ENCODE results near the gene TAF4.
"Not testable (repeated sequence)": the region's sequence is repeated elsewhere in the genome, so short reads cannot be mapped to it uniquely, and the experiment has no call there.

TAF4 gene

DNA sequence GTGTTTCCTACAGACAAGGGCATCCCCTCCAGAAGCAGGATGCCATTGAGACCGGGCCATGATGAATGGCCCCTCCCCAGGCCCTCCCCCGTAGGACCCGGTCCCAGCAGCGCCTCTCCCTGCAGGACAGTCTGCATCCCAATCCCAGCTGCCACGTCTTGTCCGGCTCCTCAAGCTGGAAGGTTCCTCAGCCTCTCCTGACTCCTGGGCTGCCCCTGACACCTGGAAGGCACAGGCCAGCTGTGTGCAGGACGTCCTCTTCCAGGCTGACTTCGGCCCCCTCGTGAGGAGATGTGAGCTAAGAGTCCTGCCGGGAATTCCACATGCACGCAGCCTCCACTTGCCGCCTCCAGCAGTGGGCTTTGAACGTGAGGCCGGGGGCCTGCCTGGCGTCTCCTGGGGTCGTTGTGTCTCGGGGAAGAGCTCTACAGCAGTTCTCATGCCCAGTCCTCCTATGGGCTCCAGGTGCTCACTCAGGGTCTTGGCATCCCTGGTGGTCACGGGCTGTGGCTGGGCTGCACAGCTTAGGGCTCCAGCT is 64.4 kb downstream of the TAF4 start:
- DNase-seq: no peak

DNA sequence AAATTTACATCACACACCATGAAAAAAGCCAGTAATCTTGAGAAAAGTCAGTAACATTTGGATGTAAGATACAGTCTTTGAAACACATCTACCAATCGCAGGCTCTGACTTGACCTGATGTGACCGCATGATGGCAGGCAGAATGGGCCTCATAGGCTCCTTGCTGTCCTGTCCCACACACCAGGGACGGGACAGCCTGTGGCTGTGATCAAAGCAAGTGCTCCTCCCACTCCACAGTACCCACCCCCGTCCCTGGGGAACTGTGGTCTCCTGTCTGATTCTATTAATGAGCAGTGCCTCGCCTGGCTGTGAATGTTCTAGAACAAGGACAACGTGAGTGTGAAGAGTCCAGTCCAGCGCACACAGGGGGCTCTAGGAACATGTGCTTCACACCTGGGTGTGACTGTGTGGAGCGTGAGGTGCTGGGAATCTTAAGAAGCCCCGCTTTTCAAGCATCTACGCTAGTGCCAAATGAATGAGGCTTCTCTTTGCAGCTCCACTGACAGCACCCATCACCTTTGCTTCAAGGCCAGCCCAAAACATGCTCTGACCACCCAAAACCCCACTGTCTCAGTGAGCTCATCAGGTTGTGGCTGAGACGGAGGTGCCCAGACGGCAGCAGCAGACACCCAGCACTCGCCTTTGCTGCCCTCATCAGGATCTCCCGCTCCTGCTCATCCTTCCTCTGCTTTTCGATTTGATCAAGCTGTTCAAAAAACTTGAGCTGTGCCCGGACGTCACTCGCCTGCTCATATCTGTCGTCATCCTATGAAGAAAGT is 67.1 kb downstream of the TAF4 start:
- no peak for DNase-seq

DNA sequence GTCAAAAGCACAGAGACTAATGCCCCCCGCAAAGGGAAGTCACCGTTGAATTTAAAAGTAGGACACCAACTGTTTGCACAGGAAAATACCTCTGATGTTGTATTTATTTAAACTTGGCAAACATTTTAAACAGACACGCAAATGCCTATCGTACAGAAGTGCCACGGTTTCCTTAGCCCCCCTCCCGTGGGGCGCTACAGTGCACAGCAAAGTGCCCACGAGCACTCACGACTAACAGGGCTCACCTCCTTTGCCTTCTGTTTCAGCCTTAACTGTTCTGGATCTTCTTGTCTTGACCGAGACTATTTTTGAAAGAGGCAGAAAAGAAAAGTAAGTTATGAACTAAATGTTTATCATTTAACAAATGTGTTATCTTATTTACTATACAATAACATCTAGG is 67.8 kb downstream of the TAF4 start:
- no peak for DNase-seq

DNA sequence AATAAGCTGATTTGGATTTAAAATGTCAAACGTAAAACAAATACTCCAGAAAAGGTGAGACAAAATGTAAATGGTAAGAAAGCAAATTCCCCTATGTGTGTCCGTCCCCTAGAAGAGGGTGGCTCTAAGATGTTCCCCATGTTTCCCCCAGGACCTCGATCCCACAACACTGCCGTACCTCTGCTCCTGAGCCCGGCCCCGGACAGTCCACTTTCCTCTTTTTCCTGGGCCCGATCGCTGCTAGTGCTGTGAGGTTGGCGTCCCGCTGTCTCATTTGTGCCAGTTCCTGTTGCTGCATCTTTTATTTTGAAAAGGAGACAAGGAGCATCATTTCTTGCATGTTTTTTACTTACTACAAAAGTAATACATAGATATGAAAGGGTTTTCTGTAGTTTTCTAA is 68.3 kb downstream of the TAF4 start:
- no peak for DNase-seq

DNA sequence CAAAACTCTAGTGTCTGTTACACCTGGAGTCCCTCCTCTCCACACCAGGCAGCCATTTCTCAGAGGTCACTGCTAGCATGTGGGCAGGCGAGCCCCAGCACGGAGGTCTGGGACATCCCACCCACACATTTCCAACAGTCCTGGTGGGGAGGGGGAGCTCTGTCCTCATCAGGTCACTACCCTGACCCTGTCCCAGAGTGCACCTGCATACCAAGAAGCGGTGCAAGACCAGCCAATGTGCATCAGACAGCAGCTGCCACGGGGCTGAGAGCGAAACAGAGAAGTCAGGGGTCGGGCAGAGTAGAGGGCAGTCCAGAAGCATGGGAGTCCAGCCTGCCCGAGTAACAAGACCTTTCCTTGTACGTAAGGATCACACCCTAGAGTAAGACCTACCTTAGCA is 71.1 kb downstream of the TAF4 start:
- no peak for DNase-seq

DNA sequence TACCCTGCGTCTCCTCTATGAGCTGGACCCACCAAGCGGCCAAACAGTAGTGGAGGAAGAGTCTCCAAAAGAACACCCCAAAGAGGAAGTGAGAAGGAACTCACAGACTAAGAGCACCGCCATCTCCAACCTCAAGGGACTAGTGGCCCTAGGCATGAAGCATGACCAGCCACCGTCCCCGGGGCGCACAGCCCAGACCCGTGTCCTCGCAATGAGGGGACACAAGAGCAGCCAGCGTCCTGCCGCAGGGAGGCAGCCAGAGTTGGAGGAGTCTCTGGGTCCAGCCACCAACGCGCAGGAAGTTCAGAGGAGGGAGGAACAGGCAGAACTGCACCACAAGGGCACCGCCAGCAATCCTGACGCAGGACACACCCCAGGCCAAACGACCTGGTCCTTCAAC is 72.6 kb downstream of the TAF4 start:
- no peak for DNase-seq

DNA sequence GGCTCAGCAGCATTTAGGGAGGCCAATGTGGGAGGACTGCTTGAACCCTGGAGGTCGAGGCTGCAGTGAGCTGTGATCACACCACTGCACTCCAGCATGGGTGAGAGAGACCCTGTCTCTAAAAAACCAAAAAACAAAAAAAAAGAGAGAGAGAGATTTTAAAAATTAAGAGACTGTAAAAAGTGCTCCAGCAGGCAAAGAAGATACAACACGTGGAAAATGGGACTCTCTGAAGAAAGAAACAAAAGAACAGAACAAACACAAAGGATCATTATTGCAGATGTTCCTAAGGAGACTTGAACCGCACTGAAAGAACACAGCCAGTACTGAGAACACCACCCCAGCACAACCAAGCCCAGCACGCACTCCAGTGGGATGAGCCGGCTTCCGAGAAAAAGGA is 74.2 kb downstream of the TAF4 start:
- DNase-seq: no peak

DNA sequence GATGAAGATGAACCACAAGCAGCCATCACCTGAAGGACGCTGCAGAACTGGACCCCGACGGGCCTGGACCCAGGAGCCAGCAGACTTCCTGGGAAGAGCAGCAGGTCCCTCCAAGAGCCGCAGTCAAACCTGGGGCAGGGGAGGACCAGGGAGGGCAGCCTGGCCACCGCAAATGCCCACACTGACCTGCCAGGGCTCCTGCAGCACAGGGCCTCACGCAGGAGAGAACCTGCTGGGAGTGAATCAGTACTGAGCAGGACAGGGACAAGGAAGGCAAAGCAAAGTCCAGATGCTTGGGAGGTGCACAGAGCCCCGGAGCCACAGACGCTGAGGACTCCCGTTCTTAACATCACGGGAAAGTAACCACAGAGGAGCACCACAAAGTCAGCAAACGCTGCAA is 75.2 kb downstream of the TAF4 start:
- no peak for DNase-seq

DNA sequence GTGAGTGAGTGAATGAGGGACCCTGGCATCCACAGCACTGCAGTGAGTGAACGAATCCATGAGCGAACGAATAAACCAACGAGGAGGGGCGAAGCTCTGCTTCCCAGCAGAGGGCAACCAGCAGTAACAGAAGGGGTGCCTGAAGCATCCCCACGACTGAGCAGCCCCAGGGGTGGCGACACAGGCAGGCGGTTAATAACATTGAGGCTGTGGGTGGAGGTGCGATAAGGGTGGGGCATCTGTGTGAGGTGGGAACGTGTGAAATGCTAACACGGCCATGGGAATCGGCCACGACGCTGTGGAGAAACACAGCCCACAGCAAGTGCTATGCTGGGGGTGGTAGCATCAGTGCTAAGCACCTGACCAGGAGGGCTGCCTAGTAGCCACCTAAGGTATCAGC is 75.9 kb downstream of the TAF4 start:
- no peak for DNase-seq

DNA sequence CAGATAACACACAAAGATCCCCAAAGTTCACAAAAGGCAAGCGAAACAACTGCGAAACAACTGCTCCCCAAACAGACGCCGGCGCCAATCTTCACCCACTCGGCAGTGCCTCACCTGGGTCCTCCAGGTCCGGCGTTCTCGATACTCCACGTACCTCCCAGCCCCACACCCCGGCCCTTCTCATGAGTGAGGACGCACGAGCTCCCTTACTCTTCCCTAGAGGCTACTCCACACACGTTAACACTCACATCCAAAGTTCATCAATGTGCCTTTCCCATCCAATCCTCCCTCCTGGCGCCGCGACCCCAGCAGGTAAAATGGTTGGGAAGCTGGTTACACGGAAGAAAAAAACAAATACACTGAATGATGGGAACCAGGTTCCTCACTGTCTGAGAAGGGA is 77.0 kb downstream of the TAF4 start:
- no peak for DNase-seq

DNA sequence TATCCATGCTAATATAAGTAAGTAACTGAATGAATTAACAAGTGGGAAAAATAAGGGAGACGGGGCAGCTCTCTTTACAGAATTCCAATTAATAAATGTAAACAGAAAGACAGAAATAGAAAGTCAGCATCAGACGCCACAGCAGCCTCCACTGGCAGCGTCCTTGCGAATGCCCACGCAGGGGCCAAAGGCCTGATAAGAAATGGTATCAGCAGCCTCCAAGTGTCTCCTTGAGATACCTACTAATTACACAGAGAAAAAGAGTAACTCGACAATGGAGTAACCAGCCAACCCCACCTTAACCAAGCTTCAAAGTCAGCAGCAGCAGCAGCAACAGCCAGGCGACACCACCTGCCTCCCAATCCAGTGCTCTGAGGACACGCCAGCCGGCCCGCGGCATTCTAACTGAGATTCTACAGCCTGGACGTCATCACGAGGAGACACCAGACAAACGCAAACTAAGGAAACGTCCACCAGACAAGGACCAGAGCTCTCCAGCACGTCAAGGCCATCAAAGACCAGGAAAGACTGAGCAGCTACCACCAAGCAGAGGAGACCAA is 78.8 kb downstream of the TAF4 start:
- no peak for DNase-seq

DNA sequence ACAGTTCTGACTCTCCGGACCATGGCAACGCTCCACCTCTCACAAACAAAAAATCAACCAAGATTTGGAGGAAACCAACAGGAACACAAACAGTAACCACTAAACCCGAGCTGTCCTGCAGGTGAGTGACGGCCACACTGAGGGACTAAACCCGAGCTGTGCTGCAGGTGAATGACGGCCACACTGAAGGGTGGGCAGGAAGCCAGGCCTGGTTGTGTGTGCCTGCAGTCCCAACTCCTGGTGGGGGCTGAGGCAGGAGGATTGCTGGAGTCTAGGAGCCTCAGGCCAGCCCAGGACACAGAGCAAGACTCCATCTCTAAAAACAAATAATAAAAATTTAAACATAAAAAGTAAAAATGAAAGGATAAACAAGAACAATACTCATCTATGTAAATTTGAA is 80.6 kb downstream of the TAF4 start:
- no peak for DNase-seq

DNA sequence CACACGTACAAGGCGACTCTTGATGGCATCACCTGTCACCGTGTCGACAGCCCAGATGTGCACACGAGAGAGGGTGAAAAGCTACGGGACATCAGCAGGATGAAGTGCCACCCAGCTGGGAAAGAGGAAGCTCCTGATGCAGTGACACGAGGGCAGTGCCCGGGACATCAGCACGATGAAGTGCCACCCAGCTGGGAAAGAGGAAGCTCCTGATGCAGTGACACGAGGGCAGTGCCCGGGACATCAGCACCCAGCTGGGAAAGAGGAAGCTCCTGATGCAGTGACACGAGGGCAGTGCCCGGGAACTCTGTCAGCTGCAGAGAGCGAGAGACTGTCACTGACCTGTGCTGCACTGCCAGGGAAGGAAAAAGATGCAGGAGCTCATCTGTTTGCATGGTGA is 81.2 kb downstream of the TAF4 start:
- DNase-seq: not testable (repeated sequence)

DNA sequence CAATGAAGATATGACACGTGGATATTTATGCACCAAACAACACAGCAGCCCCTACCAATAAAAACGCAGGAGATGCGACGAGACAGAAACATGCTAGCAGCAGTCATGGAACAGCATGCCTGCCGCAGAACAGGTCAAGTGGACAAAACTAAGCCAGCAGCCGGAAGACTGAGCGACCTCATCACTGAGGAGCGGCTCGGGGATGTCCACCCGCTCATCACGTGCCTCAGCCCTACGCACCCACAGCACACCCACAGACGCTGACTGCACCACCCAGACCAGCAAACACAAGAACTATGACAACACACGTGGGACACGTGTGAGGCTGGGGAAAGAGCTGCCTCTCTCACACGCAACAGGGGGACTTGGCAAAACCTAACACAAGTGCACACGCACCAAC is 81.7 kb downstream of the TAF4 start:
- DNase-seq: no peak

DNA sequence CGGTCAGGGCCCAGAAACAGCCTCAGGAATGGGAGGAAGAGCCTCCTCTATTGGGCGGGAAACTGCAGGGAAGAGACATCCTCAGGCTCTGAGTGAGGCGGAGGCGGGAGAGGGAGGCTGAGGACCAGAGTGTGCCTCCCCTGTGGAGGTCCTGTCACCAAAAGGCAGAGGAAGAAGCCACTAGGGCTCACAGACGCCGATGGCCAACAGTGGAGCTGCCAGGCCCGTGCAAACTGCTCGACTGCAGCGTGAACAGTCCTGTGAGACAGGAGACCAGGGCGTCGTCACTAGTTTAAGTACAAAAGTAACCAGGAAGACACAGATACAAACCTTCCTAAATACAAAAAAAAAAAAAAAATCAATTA is 82.7 kb downstream of the TAF4 start:
- DNase-seq: no peak

DNA sequence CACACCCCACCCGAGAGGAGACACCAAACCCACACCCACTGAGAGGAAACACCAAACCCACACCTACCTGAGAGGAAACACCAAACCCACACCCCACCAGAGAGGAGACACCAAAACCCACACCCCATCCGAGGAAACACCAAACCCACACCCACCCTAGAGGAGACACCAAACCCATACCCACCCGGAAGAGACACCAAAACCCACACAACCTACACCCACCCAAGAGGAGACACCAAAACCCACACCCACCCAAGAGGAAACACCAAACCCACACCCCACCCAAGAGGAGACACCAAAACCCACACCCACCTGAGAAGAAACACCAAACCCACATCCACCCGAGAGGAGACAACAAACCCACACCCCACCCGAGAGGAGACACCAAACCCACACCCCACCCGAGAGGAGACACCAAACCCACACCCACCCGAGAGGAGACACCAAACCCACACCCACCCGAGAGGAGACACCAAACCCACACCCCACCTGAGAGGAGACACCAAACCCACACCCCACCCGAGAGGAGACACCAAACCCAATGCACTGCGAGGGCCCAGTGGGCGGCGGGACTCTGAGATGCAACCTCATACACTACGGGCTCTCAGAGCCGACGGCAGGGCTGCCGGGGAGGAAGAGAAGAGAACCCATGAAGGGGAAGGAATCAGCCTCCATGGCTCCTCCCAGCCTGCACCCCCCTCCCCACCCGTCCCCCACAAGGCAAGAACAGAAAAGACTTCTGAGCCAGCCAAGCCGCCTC is 83.3 kb downstream of the TAF4 start:
- no peak for DNase-seq

DNA sequence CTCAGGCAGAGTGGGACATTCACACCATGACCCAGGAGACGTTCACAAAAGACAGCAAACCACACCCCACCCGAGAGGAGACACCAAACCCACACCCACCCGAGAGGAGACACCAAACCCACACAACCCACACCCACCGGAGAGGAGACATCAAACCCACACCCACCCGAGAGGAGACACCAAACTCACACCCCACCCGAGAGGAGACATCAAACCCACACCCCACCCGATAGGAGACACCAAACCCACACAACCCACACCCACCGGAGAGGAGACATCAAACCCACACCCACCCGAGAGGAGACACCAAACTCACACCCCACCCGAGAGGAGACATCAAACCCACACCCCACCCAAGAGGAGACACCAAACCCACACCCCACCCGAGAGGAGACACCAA is 84.0 kb downstream of the TAF4 start:
- DNase-seq: not testable (repeated sequence)

DNA sequence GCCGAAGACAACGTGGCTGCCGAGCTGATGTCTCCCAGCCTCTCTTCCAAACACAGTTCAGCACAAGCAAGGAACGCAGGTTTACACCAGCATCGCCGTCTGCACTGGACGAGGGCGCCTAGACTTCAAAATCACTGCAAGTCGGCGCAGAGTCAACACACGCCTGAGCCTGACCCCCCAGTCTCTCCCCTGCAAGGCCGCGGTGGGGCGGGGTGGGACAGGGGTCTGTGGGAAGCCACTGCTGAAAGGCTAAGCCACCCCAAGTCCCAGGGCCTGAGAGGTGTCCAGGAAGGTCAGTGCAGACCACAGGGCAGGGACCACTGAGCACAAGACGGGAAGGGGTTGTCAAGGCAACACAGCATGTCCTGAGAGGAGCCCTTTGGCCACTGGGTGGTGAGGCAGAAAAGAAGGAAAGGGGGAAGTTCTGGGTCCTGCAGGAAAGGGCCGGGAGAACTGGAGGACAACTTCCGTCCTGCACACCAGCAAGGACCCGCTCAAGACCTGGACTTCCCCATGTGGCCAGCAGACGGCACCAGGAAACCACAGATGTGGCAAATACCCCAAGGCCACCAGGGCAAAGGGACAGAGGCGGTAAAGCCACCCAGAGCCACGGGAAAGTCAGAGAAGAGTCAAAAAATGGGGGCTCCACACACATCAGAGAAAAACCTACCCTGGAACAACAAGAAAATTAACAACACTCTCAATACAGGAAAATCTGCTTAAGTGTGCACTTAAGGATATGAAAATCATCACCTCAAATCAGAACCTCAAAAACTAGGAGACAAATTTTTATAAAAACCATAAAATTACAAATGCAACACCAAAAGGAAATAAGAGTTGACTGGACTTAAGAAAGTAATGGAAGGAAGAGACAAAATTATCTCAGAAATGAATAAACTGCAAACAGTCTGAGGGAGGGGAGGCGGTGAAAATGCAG is 84.8 kb downstream of the TAF4 start:
- no peak for DNase-seq

DNA sequence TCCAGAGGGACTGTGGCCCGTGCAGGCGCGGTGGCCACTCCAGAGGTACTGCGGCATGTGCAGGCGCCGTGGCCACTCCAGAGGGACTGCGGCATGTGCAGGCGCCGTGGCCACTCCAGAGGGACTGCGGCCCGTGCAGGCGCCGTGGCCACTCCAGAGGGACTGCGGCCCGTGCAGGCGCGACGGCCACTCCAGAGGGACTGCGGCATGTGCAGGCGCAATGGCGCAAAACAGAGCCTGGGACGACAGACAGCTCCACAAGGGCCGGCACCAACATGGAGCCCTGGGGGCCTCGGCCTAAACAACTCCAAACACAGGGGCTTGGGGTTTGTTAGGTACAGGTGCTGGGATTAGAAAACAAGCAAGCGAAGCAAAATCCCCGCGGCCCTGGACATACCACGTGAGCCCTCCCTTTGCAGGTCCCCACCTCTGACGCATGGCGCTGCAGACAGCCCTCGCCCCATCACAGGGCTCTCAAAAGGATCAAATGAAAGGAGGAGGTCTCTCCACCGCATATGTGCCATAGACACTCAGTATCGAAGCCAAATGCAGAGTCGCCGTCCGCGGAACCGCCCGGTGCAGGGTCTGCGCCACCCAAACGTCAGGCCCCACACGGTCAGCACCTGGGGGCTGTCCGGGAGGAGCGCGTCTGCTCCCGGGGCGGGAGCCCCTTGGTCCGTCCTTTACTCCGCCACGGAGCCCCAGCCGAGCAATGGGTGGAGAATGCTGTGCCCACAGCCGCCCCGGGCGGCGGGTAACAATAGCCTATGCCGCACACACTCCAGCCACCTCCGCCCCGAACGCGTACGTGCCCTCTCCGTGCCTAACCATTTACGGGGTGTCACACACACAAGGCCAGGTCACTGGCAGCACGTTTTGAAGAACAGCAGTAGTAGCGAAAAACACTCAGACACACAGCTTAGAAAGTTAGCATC is 85.7 kb downstream of the TAF4 start:
- DNase-seq: no peak

DNA sequence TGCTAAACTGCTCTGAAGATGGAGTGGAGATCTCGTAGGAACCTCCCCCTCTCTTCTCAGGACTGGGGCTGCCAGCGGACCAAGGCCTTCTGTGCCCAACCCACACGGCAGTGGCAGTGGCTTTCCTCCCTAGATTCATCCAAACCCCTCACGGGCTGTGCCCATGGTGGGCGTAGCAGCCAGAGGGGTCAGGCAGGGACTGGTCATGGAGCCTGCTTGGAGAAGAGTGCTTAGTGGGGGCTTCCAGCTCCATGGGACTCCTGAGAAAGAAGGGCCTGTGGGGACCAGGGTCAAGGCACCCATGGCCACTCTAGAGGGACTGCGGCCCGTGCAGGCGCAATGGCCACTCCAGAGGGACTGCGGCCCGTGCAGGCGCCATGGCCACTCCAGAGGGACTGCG is 86.6 kb downstream of the TAF4 start:
- DNase-seq: no peak

DNA sequence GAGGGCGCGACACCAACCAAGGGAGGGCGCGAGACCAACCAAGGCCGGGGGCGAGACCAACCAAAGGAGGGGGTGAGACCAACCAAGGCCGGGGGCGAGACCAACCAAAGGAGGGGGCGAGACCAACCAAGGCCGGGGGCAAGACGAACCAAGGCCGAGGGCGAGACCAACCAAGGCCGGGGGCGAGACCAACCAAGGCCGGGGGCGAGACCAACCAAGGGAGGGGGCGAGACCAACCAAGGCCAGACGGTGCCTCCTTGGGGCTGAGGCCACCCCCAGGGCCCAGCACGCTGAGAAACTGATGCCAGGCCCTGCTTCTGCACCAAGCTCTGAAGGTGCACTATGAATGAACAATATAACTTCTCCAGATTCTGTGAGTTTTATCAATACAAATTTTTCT is 87.2 kb downstream of the TAF4 start:
- DNase-seq: no peak

DNA sequence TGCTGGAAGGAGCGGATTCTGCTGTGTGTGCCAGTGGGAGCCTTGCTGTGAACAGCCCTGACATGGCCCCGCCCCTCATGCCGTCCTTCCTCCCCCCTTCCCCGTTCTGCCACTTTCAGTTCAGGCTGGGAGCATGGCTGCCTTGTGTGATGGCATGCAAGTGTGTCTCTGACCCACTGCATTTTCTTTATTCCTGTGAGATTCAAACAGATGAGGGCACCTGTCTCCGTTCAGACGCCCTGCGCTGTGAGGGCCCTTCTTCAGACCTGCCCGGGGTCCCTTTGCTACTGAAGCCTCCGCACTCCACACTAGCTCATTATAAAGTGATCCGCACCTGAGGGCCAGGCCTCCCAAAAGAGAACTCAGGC is 88.3 kb downstream of the TAF4 start:
- DNase-seq: no peak

All from activated T-cell treated with anti-CD3 and anti-CD28 coated beads, Interleukin-2, amount 50 U/mL, for 48 hours (primary cell).